GM23248 (cell line): ENCODE results near the gene PGPEP1.

ENCODE experiments used
- EZH2 ChIP-seq: fragments of 200-600 bp; sonication (generic); IDR thresholded peaks from 2 replicates; pipeline ENCODE4 v1.6.1; 2018; ENCODE audit warnings: antibody characterized with exemption, mild to moderate bottlenecking; ENCODE audit not compliant: insufficient read depth, poor library complexity, severe bottlenecking
- EZH2phosphoT487 ChIP-seq: fragments of 200-600 bp; sonication (generic); IDR thresholded peaks from 2 replicates; pipeline ENCODE4 v1.6.1; 2018; ENCODE audit warnings: antibody characterized with exemption, moderate library complexity, mild to moderate bottlenecking, low read depth; ENCODE audit not compliant: insufficient read depth

GRCh38 chr19:18329035-18329376, 11.4 kb upstream of the PGPEP1 start:
- no peak for TF ChIP-seq EZH2phosphoT487
- TF ChIP-seq EZH2, result no peak
